Naive B cell (primary cell): ENCODE data around the gene USP34. TPM values are rescaled to one million over a fixed set of nuclear protein-coding genes. Genes with fewer than 3 reads are reported as not detected.

Source experiments
- ATAC-seq, 2 donors: fragments of 150-1000 bp; cut with Tn5 transposase; 2 replicates each; pipeline ENCODE4 v1.10.0; 2021; ENCODE audit warnings: low read depth in 2 of 2, mild to moderate bottlenecking in 2 of 2, moderate library complexity in 2 of 2
- DNase-seq: peaks from one replicate; pipeline ENCODE4 v3.0.0; 2022
- H3K27ac Mint-ChIP-seq, 6 donors: one replicate each; pipeline ENCODE4 v1.8.0; 2020 to 2022; ENCODE audit warnings: mild to moderate bottlenecking in 6 of 6, mixed read lengths in 6 of 6, moderate library complexity in 5 of 6, inconsistent platforms in 2 of 6
- H3K27me3 Mint-ChIP-seq, 3 donors: one replicate each; pipeline ENCODE4 v1.8.0; 2021 to 2022; ENCODE audit warnings: mixed read lengths in 3 of 3, mild to moderate bottlenecking in 1 of 3
- H3K36me3 Mint-ChIP-seq, 2 donors: one replicate each; pipeline ENCODE4 v1.8.0; 2020 to 2022; ENCODE audit warnings: mixed read lengths in 2 of 2, inconsistent platforms in 1 of 2, mild to moderate bottlenecking in 1 of 2
- H3K4me1 Mint-ChIP-seq, 3 donors: one replicate each; pipeline ENCODE4 v1.8.0; 2020 to 2022; ENCODE audit warnings: mixed read lengths in 3 of 3, inconsistent platforms in 1 of 3, mild to moderate bottlenecking in 1 of 3, moderate library complexity in 1 of 3
- H3K4me3 Mint-ChIP-seq, 8 donors: one replicate each; pipeline ENCODE4 v1.8.0; 2020 to 2022; ENCODE audit warnings: mild to moderate bottlenecking in 8 of 8, mixed read lengths in 8 of 8, moderate library complexity in 8 of 8, inconsistent platforms in 2 of 8
- H3K9me3 Mint-ChIP-seq, 7 donors: one replicate each; pipeline ENCODE4 v1.8.0; 2020 to 2022; ENCODE audit warnings: mixed read lengths in 7 of 7, mild to moderate bottlenecking in 5 of 7, inconsistent platforms in 2 of 7, moderate library complexity in 1 of 7
- polyA plus RNA-seq, 6 donors: library from polyadenylated mRNA; unstranded; fragments of 300-500 nt; fragmentation: Illumina TruSeq; gene quantifications; one replicate each; pipeline ENCODE4 v1.2.3, GENCODE V29; 2021; ENCODE audit warnings: low read depth in 6 of 6

The USP34 gene
- polyA plus RNA-seq, 6 donors from 2014 or later: 16.1 to 26.9 (median 21.4) TPM

DNA sequence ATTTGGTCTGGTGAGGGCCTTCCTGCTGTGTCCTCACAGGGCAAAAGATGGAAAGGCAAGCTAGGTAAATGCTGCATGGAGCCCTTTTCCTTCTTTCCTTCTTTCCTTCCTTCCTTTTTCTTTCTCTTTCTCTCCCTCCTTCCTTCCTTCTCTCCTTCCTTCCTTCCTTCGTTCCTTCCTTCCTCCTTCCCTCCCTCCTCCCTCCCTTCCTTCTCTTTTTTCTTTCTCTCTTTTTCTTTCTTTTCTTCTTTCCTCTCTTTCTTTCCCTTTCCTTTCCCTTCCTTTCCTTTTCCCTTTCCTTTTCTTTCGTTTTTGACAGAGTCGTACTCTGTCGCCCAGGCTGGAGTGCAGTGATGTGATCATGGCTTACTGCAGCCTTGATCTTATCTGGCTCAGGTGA lies 332.0 kb downstream of the USP34 start:
- Mint-ChIP-seq H3K4me1 (no peaks in the 10 kb centered on the region), H3K9me3 (no peaks in the 10 kb centered on the region), H3K27me3 (no peaks in the 10 kb centered on the region), H3K4me3 (no peak overlapping the region), H3K27ac (no peak overlapping the region), H3K36me3 (no peaks in the 10 kb centered on the region)
- DNase-seq (no peak), ATAC-seq (no peak)

Other genes starting within 250 kb of the USP34 start
- gene XPO1, start 67.3 kb upstream of the USP34 start, polyA plus RNA-seq: 10 to 100 TPM; 32.3 to 54.2 (median 42.3) TPM